ENCODE measurements around the gene FIGN. TPM values are rescaled to one million over a fixed set of nuclear protein-coding genes. Genes with fewer than 3 reads are reported as not detected.

Gene FIGN
- total and polyA plus RNA-seq, 10 of the 15 experiments (the other 5 are each of a cell fraction or from before 2014, with no cell fraction given): under 0.01 to 0.01 TPM; not detected in 8

DNA sequence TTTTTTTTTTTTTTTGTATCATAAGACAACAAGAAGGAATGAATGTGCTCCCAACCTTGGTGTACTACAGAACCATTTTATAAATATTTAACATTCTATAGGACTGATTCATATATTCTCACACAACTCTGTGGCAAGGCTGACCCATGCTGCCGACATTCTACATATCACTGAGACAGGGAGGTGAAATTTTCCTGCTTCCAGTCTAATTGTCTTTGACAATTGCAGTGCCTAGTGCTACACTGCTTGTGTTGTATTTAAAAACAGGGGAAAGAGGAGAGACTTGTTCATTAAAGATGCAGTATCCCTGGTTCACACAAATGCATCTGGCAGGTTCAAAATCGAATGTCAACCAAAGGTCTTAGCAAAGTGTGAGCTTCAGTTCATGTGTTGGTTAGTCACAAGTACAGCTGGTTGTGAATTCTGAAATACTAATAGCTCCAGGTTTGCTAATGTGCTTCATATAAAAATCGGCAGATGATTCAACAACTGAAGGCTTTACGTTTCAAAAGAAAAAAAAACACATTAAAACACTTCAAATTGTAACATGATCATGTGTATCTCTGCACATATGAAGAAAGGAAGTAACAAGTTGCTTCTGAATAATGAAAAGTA, 130.8 kb downstream of the FIGN start (continued):
- TF ChIP-seq, protein P1, sequence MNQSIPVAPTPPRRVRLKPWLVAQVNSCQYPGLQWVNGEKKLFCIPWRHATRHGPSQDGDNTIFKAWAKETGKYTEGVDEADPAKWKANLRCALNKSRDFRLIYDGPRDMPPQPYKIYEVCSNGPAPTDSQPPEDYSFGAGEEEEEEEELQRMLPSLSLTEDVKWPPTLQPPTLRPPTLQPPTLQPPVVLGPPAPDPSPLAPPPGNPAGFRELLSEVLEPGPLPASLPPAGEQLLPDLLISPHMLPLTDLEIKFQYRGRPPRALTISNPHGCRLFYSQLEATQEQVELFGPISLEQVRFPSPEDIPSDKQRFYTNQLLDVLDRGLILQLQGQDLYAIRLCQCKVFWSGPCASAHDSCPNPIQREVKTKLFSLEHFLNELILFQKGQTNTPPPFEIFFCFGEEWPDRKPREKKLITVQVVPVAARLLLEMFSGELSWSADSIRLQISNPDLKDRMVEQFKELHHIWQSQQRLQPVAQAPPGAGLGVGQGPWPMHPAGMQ (IDR thresholded peaks at IDR 0.05; ENCODE audit: borderline replicate concordance): no peak
- TF ChIP-seq NR2C2 (IDR thresholded peaks at IDR 0.05; ENCODE audit: borderline replicate concordance, control insufficient read depth, insufficient read length, low read depth): no peak
- TF ChIP-seq, protein P2, sequence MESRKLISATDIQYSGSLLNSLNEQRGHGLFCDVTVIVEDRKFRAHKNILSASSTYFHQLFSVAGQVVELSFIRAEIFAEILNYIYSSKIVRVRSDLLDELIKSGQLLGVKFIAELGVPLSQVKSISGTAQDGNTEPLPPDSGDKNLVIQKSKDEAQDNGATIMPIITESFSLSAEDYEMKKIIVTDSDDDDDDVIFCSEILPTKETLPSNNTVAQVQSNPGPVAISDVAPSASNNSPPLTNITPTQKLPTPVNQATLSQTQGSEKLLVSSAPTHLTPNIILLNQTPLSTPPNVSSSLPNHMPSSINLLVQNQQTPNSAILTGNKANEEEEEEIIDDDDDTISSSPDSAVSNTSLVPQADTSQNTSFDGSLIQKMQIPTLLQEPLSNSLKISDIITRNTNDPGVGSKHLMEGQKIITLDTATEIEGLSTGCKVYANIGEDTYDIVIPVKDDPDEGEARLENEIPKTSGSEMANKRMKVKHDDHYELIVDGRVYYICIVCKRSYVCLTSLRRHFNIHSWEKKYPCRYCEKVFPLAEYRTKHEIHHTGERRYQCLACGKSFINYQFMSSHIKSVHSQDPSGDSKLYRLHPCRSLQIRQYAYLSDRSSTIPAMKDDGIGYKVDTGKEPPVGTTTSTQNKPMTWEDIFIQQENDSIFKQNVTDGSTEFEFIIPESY (IDR thresholded peaks at IDR 0.05): no peak

DNA sequence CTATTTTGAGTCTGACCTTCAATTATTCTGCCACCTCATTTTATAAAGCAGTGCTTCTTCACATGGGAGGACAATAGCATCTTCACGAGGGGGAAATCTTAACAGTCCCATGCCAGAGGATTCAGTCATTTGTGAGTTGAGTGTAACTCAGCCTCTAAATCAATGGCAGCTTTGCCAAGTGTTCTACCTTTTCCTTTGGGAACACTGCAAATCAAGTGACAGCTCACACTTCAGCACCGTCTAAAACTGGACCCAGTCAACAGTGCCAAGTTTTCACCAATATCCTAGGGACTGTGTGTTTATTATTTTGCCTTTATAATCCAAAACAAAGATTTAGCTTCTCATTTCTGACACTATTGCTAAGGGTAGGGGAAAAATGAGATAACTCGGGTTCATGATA, 133.6 kb downstream of the FIGN start:
- in situ Hi-C loops (cut with MboI): no loop called here
- RAD21 ChIA-PET (ENCODE audit: unreplicated experiment): no interaction called here
- no peaks in the 10 kb centered on the region for H3K79me2 ChIP-seq (ENCODE audit: control insufficient read depth, insufficient read depth, low read length)
- H4K20me1 ChIP-seq (ENCODE audit: control insufficient read depth, insufficient read depth): no peaks in the 10 kb centered on the region
- DNase-seq (ENCODE audit: low read depth, low spot score) (no peak), FAIRE-seq (no peak), ATAC-seq (no peak)
- no peaks in the 10 kb centered on the region for H3K4me1 ChIP-seq (ENCODE audit: control insufficient read depth, insufficient read depth, low read length)
- intact Hi-C loops (cut with micrococcal nuclease; ENCODE audit: unreplicated experiment): no loop called here
- no TSS peak for BruUV-seq (replicated peaks)
- no peak overlapping the region for H3K27ac ChIP-seq (ENCODE audit: control insufficient read depth, insufficient read depth)
- H3K27me3 ChIP-seq (replicated peaks in 1 of 2; ENCODE audit: control insufficient read depth in 2 of 2, insufficient read depth in 2 of 2, low read length in 1 of 2): no peaks in the 10 kb centered on the region
- 10% methylated on average over 3 of the region's 3 CpGs for WGBS (ENCODE audit: insufficient coverage, insufficient replicate concordance, low lambda C conversion rate, missing lambda C conversion rate)
- no peak overlapping the region for H2AFZ ChIP-seq (ENCODE audit: control insufficient read depth, low read depth, low read length)
- H3K4me3 ChIP-seq: no peak overlapping the region
- no peaks in the 10 kb centered on the region for H3K36me3 ChIP-seq (ENCODE audit: control insufficient read depth in 2 of 2, insufficient read depth in 2 of 2, low read length in 1 of 2)
- H3K9me3 ChIP-seq (replicated peaks; ENCODE audit: control insufficient read depth, insufficient read depth, low read length): no peaks in the 10 kb centered on the region
- CTCF ChIA-PET: no interaction called here
- POLR2A ChIA-PET: no interaction called here
- no peak overlapping the region for H3K4me2 ChIP-seq (ENCODE audit: control insufficient read depth, insufficient read depth)
- no peak overlapping the region for H3K9ac ChIP-seq (ENCODE audit: control insufficient read depth, insufficient read depth, low read length)
- SMC1A ChIA-PET (ENCODE audit: uncharacterized antibody, unreplicated experiment): interaction anchor here (1.6 kb wide), 1 partner anchor 25 kb away, joined by 5 read pairs; no protein-coding TSS in a partner anchor
- TF ChIP-seq JUND (IDR thresholded peaks at IDR 0.05; ENCODE audit: low read depth, low read length): no peak
- TF ChIP-seq, protein P3, sequence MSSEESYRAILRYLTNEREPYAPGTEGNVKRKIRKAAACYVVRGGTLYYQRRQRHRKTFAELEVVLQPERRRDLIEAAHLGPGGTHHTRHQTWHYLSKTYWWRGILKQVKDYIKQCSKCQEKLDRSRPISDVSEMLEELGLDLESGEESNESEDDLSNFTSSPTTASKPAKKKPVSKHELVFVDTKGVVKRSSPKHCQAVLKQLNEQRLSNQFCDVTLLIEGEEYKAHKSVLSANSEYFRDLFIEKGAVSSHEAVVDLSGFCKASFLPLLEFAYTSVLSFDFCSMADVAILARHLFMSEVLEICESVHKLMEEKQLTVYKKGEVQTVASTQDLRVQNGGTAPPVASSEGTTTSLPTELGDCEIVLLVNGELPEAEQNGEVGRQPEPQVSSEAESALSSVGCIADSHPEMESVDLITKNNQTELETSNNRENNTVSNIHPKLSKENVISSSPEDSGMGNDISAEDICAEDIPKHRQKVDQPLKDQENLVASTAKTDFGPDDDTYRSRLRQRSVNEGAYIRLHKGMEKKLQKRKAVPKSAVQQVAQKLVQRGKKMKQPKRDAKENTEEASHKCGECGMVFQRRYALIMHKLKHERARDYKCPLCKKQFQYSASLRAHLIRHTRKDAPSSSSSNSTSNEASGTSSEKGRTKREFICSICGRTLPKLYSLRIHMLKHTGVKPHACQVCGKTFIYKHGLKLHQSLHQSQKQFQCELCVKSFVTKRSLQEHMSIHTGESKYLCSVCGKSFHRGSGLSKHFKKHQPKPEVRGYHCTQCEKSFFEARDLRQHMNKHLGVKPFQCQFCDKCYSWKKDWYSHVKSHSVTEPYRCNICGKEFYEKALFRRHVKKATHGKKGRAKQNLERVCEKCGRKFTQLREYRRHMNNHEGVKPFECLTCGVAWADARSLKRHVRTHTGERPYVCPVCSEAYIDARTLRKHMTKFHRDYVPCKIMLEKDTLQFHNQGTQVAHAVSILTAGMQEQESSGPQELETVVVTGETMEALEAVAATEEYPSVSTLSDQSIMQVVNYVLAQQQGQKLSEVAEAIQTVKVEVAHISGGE (CRISPR knock-in tag; IDR thresholded peaks at IDR 0.05): no peak
- TF ChIP-seq MXI1 (IDR thresholded peaks at IDR 0.05; ENCODE audit: low read depth, low read length): no peak
- TF ChIP-seq MYB (IDR thresholded peaks at IDR 0.05; ENCODE audit: borderline replicate concordance, low read depth, low read length): no peak
- no peak for TF ChIP-seq CBX5 (IDR thresholded peaks at IDR 0.05; ENCODE audit: low read depth)
- no peak for TF ChIP-seq ZNF207 (IDR thresholded peaks at IDR 0.05; ENCODE audit: borderline replicate concordance)
- no peak for TF ChIP-seq SREBF2 (IDR thresholded peaks at IDR 0.05; ENCODE audit: low read length)
- TF ChIP-seq NRF1 (conservative IDR thresholded peaks at IDR 0.05; ENCODE audit: low read depth, low read length): no peak
- TF ChIP-seq IKZF2 (IDR thresholded peaks at IDR 0.05): no peak
- TF ChIP-seq SIX5 (IDR thresholded peaks at IDR 0.05; ENCODE audit: low read depth, low read length, severe bottlenecking): no peak
- TF ChIP-seq, protein P4, sequence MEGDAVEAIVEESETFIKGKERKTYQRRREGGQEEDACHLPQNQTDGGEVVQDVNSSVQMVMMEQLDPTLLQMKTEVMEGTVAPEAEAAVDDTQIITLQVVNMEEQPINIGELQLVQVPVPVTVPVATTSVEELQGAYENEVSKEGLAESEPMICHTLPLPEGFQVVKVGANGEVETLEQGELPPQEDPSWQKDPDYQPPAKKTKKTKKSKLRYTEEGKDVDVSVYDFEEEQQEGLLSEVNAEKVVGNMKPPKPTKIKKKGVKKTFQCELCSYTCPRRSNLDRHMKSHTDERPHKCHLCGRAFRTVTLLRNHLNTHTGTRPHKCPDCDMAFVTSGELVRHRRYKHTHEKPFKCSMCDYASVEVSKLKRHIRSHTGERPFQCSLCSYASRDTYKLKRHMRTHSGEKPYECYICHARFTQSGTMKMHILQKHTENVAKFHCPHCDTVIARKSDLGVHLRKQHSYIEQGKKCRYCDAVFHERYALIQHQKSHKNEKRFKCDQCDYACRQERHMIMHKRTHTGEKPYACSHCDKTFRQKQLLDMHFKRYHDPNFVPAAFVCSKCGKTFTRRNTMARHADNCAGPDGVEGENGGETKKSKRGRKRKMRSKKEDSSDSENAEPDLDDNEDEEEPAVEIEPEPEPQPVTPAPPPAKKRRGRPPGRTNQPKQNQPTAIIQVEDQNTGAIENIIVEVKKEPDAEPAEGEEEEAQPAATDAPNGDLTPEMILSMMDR (IDR thresholded peaks at IDR 0.05 in 2 of 3, conservative IDR thresholded peaks at IDR 0.05 in 1 of 3; ENCODE audit: control insufficient read depth in 2 of 3, extremely low read depth in 1 of 3, insufficient read depth in 1 of 3, low read depth in 3 of 3, low read length in 3 of 3): no peak
